WERI-Rb-1 (cell line): Measurements from ENCODE around the gene VAV3.

Experiments used
- DNase-seq: peaks from one replicate; pipeline ENCODE4 v3.0.0-alpha.2; 2020
- H3K27ac ChIP-seq: fragments of 250-450 bp; sonication (Bioruptor Pico); 2 replicates; pipeline ENCODE4 v1.5.1; 2020; ENCODE audit warnings: mild to moderate bottlenecking, moderate library complexity
- H3K27me3 ChIP-seq: fragments of 250-450 bp; sonication (Bioruptor Pico); 2 replicates; pipeline ENCODE4 v1.5.1; 2021; ENCODE audit warnings: mild to moderate bottlenecking, low read depth, moderate library complexity; ENCODE audit not compliant: insufficient read depth, severe bottlenecking
- H3K36me3 ChIP-seq: fragments of 250-450 bp; sonication (Bioruptor Pico); 2 replicates; pipeline ENCODE4 v1.5.1; 2020; ENCODE audit warnings: mild to moderate bottlenecking, moderate library complexity
- H3K4me3 ChIP-seq: 2 replicates; pipeline ENCODE4 v1.5.1; 2011; ENCODE audit warnings: low read depth, mild to moderate bottlenecking, control low read depth, low read length
- H3K9me3 ChIP-seq: fragments of 250-450 bp; sonication (Bioruptor Pico); 2 replicates; pipeline ENCODE4 v1.5.1; 2021; ENCODE audit warnings: mild to moderate bottlenecking, moderate library complexity; ENCODE audit not compliant: severe bottlenecking
- TF ChIP-seq, protein P1 (sequence below): IDR thresholded peaks from 2 replicates; pipeline ENCODE4 v1.5.1; 2011; ENCODE audit warnings: low read depth, mild to moderate bottlenecking, control low read depth, inconsistent platforms, low read length

The VAV3 gene

DNA sequence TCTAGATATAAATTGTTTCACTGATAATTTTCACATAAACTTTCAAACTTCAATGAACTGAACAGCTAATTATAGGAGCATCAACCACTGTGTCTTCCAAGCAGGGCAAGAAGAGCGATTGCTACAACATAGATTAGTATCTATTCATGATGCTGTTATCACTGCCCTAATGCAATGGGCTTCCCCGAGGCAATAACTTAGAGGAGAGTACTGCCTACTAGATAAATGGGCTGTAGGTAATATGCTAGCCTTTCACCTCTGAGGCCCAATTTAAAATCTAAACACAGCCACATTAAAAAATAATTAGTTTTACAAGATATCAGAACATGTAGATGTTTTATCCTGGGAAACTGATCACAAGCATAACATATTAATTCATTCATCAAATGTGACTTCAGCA, 318.0 kb downstream of the VAV3 start:
- H3K27ac ChIP-seq = no peak overlapping the region
- H3K27me3 ChIP-seq = no peaks in the 10 kb centered on the region
- TF ChIP-seq, protein P1, sequence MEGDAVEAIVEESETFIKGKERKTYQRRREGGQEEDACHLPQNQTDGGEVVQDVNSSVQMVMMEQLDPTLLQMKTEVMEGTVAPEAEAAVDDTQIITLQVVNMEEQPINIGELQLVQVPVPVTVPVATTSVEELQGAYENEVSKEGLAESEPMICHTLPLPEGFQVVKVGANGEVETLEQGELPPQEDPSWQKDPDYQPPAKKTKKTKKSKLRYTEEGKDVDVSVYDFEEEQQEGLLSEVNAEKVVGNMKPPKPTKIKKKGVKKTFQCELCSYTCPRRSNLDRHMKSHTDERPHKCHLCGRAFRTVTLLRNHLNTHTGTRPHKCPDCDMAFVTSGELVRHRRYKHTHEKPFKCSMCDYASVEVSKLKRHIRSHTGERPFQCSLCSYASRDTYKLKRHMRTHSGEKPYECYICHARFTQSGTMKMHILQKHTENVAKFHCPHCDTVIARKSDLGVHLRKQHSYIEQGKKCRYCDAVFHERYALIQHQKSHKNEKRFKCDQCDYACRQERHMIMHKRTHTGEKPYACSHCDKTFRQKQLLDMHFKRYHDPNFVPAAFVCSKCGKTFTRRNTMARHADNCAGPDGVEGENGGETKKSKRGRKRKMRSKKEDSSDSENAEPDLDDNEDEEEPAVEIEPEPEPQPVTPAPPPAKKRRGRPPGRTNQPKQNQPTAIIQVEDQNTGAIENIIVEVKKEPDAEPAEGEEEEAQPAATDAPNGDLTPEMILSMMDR = no peak

DNA sequence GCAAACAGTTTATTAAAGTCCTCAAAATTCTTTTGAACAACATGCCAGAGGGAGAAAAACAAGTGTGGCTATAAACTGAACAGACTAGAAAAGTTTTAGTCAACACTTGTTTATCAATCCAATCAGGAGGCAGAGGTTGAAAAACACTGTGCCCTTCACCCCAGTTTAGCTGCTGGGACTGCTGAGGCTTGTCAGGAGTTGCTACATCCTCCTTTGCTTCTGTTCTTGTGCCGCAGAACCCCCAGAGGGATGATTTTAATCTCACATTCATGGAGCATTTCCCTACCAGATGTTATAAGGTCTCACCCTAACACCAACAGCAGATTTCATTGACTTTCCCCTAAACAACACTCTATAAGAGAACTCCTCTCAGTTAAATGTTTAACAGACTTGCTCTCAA, 321.2 kb downstream of the VAV3 start:
- Histone ChIP-seq H3K4me3 (no peak overlapping the region), H3K27ac (no peak overlapping the region), H3K9me3 (no peaks in the 10 kb centered on the region), H3K27me3 (no peaks in the 10 kb centered on the region), H3K36me3 (no peaks in the 10 kb centered on the region)
- no peak for DNase-seq
- TF ChIP-seq, protein P1 = no peak

More for the DNA sequence above, 318.0 kb downstream of the VAV3 start:
- no peak overlapping the region for H3K4me3 ChIP-seq
- no peaks in the 10 kb centered on the region for H3K36me3 ChIP-seq
- no peak for DNase-seq
- no peaks in the 10 kb centered on the region for H3K9me3 ChIP-seq

DNA sequence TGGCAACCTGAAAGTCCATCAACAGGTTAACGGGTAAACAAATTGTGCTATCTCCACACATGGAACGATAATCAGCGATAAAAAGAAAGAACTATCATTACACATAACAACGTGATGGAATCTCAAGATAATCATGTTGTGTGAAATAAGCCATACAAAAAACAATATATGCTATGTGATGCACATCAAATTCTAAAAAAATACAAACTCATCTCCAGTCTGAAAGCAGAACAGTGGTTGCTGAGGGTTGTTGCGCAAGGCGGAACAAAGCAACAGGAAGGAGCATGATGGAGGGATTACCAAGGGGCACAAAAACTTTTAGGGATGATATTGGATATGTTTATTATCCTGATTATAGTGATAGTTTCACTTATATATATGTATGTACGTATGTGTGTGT, 324.8 kb downstream of the VAV3 start:
- no peaks in the 10 kb centered on the region for H3K27me3 ChIP-seq
- no peak overlapping the region for H3K4me3 ChIP-seq
- no peak for DNase-seq
- no peaks in the 10 kb centered on the region for H3K36me3 ChIP-seq
- H3K27ac ChIP-seq = no peak overlapping the region
- TF ChIP-seq, protein P1 = no peak
- no peaks in the 10 kb centered on the region for H3K9me3 ChIP-seq

DNA sequence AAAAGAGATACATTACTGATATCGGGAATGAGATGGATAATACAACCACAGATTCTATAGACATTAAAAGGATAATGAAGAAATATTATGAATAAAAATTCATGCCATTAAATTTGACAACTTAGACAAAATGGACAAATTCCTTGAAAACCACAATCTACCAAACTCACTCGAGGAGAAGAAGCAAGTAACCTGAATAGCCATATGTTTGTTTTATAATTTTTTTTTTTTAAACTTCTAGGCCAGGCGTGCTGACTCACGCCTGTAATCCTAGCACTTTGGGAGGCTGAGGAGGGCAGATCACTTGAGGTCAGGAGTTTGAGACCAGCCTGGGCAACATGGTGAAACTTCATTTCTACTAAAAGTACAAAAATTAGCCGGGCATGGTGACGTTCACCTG, 327.9 kb downstream of the VAV3 start:
- H3K4me3 ChIP-seq = no peak overlapping the region
- no peaks in the 10 kb centered on the region for H3K36me3 ChIP-seq
- DNase-seq = no peak
- TF ChIP-seq, protein P1 = no peak
- H3K27ac ChIP-seq = no peak overlapping the region
- H3K9me3 ChIP-seq = peaks cover 4% of the 10 kb centered on the region
- no peaks in the 10 kb centered on the region for H3K27me3 ChIP-seq

DNA sequence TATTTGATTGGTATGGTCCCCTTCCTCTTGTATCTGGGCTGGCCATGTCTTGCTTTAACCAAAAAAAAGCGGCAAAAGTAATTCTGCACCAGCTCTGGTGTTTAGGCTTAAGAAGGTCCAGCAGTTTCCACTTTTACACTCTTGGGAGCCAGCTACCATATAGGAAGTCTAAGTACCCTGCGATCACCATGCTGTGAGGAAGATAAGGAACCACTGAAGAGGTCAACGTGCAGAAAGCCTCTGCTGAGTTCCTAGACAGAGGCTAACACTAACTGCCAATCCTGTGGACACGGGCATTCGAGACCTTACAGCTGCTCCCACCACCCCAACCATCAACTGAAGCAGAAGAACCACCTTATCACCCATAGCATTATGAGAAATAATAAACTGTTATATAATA, 331.4 kb downstream of the VAV3 start:
- no peaks in the 10 kb centered on the region for H3K36me3 ChIP-seq
- H3K27me3 ChIP-seq = no peaks in the 10 kb centered on the region
- no peak for DNase-seq
- H3K27ac ChIP-seq = no peak overlapping the region
- H3K4me3 ChIP-seq = no peak overlapping the region
- H3K9me3 ChIP-seq = peaks cover 4% of the 10 kb centered on the region
- TF ChIP-seq, protein P1 = no peak

DNA sequence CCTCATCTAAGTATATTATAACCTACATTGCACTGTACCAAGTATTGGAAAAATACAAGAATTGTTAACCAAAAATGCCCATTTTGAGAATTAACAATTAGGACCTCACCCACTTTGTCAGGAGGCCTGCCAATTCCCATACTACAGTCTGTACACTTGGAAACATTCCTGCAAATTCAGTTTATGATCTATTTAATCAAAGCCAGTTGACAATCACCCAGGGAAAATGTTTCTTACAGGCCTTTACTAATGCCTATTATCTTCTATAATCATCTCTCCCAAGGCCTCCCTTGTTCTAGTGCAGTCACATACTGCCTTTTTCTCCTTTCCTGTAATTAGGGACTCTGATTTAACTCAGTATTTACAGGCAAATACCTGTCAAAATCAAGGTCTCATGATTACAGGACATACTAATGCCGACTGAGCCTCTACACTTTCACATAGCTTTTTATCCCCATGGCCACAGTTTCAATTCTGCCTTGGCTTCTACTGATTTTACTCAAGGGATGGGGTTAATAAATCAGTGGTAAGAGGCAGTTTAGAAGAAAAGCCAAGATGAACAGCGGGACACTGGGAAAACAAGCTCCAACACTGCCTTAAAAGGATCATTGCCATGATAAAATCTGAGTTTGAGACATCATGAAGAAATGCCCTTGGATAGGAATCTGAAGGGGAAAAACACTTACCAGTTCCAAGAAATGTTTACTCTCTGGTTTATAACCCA, 338.7 kb downstream of the VAV3 start:
- TF ChIP-seq, protein P1 = no peak
- Histone ChIP-seq H3K4me3 (no peak overlapping the region), H3K9me3 (no peaks in the 10 kb centered on the region), H3K27me3 (no peaks in the 10 kb centered on the region), H3K27ac (no peak overlapping the region), H3K36me3 (no peaks in the 10 kb centered on the region)
- no peak for DNase-seq
